Vagina (tissue), 2 donors: ENCODE results near the gene ZNF536. TPM values are rescaled to one million over a fixed set of nuclear protein-coding genes. Genes with fewer than 3 reads are reported as not detected.

Source experiments
- DNase-seq, 2 donors: peaks; one replicate each; pipeline ENCODE4 v3.0.0-alpha.2; 2017; ENCODE audit errors: extremely low spot score in 2 of 2
- H3K27ac ChIP-seq: fragments of 200-600 bp; sonication (generic); one replicate; pipeline ENCODE4 v1.5.1; 2019
- H3K27me3 ChIP-seq: fragments of 200-600 bp; sonication (generic); one replicate; pipeline ENCODE4 v1.5.1; 2019
- H3K36me3 ChIP-seq, 2 donors: fragments of 200-600 bp; sonication (generic); one replicate each; pipeline ENCODE4 v1.5.1; 2017 to 2019
- H3K4me1 ChIP-seq: fragments of 200-600 bp; sonication (generic); one replicate; pipeline ENCODE4 v1.5.1; 2019
- H3K4me3 ChIP-seq, 2 donors: fragments of 200-600 bp; sonication (generic); 1 replicate in 1 of 2; 2 replicates in 1 of 2; pipeline ENCODE4 v1.5.1; 2016 to 2019
- H3K9me3 ChIP-seq: fragments of 200-600 bp; sonication (generic); one replicate; pipeline ENCODE4 v1.5.1; 2019
- POLR2A ChIP-seq, 2 donors: fragments of 450-650 bp; IDR thresholded peaks; one replicate each; pipeline ENCODE4 v1.6.1; 2017; ENCODE audit warnings: antibody characterized with exemption in 2 of 2, mild to moderate bottlenecking in 2 of 2, moderate library complexity in 2 of 2
- POLR2AphosphoS5 ChIP-seq, 2 donors: sonication (generic); formaldehyde crosslinking; IDR thresholded peaks; one replicate each; pipeline ENCODE4 v1.9.0; 2017; ENCODE audit warnings: antibody characterized with exemption in 2 of 2, mild to moderate bottlenecking in 2 of 2, low read depth in 1 of 2; ENCODE audit not compliant: insufficient read depth in 1 of 2
- intact Hi-C: fragments of 100-400 bp; cut with DNase I; formaldehyde crosslinking; loops from one replicate; pipeline ENCODE4 v1.15.1; 2023
- total RNA-seq: library from RNA; depleted of rRNA; stranded (reverse); fragments of >200 nt; gene quantifications from one replicate; pipeline ENCODE4 v1.2.3, GENCODE V29; 2016
- TF ChIP-seq, protein P1 (sequence below), 3 experiments: fragments of 450-650 bp in 2 of 3; fragments of 200-600 bp in 1 of 3; sonication (generic) in 1 of 3; IDR thresholded peaks; one replicate each; pipeline ENCODE4 v1.5.1; 2017 to 2019; ENCODE audit warnings: antibody characterized with exemption in 3 of 3, mild to moderate bottlenecking in 2 of 3, moderate library complexity in 2 of 3

Gene ZNF536
- total RNA-seq, 1 donor from 2014 or later, result 2.5 TPM

DNA sequence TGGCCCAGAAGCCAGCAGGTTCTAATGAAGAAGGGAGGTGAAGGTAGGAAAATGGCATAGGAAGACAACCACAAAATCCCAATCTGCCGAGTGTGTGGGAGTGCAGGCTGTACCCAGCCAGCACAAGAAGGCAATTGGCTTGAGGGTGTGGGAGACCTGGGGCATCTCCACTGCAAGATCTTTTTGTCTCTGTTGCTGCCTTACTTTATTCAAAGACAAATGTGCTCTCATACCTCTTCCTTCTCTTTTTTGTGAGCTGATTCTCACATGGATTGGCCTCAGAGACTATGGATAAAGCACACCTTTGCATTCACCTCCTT is 183.6 kb downstream of the ZNF536 start:
- Histone ChIP-seq H3K4me3 (no peak overlapping the region), H3K9me3 (no peaks in the 10 kb centered on the region), H3K36me3 (no peaks in the 10 kb centered on the region), H3K27ac (no peak overlapping the region), H3K27me3 (no peaks in the 10 kb centered on the region), H3K4me1 (no peaks in the 10 kb centered on the region)
- DNase-seq, result no peak
- intact Hi-C loops, result no loop called here
- TF ChIP-seq, protein P1, sequence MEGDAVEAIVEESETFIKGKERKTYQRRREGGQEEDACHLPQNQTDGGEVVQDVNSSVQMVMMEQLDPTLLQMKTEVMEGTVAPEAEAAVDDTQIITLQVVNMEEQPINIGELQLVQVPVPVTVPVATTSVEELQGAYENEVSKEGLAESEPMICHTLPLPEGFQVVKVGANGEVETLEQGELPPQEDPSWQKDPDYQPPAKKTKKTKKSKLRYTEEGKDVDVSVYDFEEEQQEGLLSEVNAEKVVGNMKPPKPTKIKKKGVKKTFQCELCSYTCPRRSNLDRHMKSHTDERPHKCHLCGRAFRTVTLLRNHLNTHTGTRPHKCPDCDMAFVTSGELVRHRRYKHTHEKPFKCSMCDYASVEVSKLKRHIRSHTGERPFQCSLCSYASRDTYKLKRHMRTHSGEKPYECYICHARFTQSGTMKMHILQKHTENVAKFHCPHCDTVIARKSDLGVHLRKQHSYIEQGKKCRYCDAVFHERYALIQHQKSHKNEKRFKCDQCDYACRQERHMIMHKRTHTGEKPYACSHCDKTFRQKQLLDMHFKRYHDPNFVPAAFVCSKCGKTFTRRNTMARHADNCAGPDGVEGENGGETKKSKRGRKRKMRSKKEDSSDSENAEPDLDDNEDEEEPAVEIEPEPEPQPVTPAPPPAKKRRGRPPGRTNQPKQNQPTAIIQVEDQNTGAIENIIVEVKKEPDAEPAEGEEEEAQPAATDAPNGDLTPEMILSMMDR (IDR thresholded peaks at IDR 0.05), result no peak
- TF ChIP-seq POLR2A (IDR thresholded peaks at IDR 0.05), result no peak

DNA sequence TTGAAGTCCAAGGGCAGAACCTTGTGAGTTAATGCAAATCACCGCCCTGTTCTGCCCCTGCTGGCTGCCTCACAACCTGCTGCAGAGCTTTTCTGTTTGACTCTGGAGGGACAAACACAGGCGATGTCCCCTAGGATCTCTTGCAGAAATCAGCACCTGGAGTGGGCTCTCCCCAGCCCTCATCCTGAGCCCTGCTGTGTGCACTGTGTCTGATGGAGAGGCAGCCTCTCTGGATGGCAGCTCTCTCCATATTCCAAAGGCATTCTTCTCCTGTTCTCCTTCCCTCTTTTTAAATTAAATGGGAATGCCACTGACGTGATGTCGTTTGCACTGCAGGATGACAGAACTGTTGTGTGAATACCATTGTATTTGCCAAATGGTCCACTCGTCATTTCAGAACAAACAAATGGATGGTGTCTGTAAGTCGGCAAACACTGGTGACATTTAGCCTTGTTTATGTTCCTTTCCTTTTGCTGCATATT is 184.1 kb downstream of the ZNF536 start:
- Histone ChIP-seq H3K9me3 (no peaks in the 10 kb centered on the region), H3K27ac (no peak overlapping the region), H3K4me3 (no peak overlapping the region), H3K36me3 (no peaks in the 10 kb centered on the region), H3K4me1 (no peaks in the 10 kb centered on the region), H3K27me3 (no peaks in the 10 kb centered on the region)
- intact Hi-C loops, result no loop called here
- DNase-seq, result no peak
- TF ChIP-seq POLR2AphosphoS5 (IDR thresholded peaks at IDR 0.05; ENCODE audit: insufficient read depth in 1 of 2, low read depth in 1 of 2) (no peak), POLR2A (IDR thresholded peaks at IDR 0.05) (no peak)
- TF ChIP-seq, protein P1 (IDR thresholded peaks at IDR 0.05), result no peak

DNA sequence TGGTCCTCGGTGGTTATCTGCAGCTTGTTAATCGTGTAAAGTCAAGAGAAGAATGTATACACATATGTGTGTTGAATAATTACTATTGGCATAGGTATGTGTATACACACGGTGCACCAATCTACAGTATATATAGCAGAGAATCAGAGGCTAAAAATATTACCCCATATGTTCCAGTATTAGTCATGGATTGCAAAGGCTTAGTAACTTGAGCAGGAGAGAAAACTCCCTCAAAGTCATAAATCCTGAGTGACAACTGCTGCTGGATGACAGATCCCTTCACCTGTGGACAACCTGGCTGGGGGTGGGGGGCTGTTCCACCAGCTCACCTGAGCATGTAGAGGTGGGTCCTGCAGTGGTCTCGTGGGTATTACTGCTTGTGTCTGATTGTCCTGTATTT is 185.0 kb downstream of the ZNF536 start:
- intact Hi-C loops, result no loop called here
- H3K27me3 ChIP-seq, result no peaks in the 10 kb centered on the region
- TF ChIP-seq POLR2A (IDR thresholded peaks at IDR 0.05), result no peak
- TF ChIP-seq, protein P1 (IDR thresholded peaks at IDR 0.05), result no peak
- no peak for TF ChIP-seq POLR2AphosphoS5 (IDR thresholded peaks at IDR 0.05; ENCODE audit: insufficient read depth in 1 of 2, low read depth in 1 of 2)
- DNase-seq, result no peak
- H3K4me3 ChIP-seq, result no peak overlapping the region
- no peaks in the 10 kb centered on the region for H3K4me1 ChIP-seq
- H3K27ac ChIP-seq, result no peak overlapping the region
- no peaks in the 10 kb centered on the region for H3K36me3 ChIP-seq
- H3K9me3 ChIP-seq, result no peaks in the 10 kb centered on the region

DNA sequence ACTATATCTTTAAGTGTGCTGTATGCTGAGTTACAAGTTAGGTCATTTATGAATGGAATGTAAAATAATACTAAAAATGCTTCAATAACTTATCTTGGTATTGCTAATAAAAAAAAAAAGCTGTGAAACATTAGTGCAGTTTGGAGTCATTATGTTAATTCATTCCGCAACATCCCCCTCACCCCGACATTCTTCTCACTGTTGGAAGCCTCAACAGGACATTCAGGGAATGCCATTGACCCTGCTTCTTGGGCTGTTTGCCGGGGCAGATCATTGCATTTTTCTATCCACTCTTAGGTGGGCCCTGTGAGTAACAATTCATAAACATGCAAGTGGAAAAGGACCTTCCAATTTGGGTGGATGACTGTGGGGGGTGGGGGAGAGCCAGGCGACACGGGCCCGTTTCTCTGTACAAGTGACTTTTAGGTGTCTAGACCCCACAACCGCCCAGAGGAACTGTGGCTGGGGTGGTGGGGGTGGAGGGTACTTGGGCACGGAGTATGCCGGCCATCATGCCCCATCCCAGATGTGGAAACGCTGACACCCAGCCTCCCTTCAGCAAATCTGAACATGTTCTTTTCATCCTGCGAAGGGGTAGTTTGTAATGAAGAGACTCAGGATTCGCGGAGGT is 185.9 kb downstream of the ZNF536 start:
- Histone ChIP-seq H3K9me3 (no peaks in the 10 kb centered on the region), H3K27ac (no peak overlapping the region), H3K4me3 (no peak overlapping the region), H3K27me3 (no peaks in the 10 kb centered on the region), H3K4me1 (no peaks in the 10 kb centered on the region), H3K36me3 (no peaks in the 10 kb centered on the region)
- intact Hi-C loops, result no loop called here
- TF ChIP-seq, protein P1 (IDR thresholded peaks at IDR 0.05), result no peak
- TF ChIP-seq POLR2AphosphoS5 (IDR thresholded peaks at IDR 0.05; ENCODE audit: insufficient read depth in 1 of 2, low read depth in 1 of 2) (no peak), POLR2A (IDR thresholded peaks at IDR 0.05) (no peak)
- no peak for DNase-seq

DNA sequence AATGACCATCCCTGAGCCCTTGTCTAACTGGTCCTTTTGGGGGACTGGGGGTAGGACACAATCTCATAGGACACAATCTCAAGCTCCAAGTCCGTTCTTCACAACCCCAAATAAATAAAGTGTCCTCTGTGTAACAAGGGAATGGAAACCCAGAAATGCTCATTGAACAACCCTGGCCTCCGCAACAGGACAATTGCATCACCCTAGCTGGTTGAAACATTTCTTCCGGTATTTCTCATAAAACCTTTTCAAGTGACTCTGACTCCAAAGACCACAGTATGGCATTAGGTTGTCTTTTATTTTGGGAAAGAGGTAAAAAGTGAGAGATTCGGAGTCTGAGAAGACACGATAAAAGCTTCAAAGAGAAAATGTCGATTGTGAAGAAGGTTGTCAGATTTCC is 186.6 kb downstream of the ZNF536 start:
- intact Hi-C loops, result no loop called here
- no peaks in the 10 kb centered on the region for H3K9me3 ChIP-seq
- H3K27me3 ChIP-seq, result no peaks in the 10 kb centered on the region
- no peaks in the 10 kb centered on the region for H3K36me3 ChIP-seq
- H3K27ac ChIP-seq, result no peak overlapping the region
- DNase-seq, result no peak
- no peaks in the 10 kb centered on the region for H3K4me1 ChIP-seq
- TF ChIP-seq, protein P1 (IDR thresholded peaks at IDR 0.05), result no peak
- no peak for TF ChIP-seq POLR2AphosphoS5 (IDR thresholded peaks at IDR 0.05; ENCODE audit: insufficient read depth in 1 of 2, low read depth in 1 of 2)
- H3K4me3 ChIP-seq, result no peak overlapping the region
